Measurements from ENCODE around the gene MUSK.

DNA sequence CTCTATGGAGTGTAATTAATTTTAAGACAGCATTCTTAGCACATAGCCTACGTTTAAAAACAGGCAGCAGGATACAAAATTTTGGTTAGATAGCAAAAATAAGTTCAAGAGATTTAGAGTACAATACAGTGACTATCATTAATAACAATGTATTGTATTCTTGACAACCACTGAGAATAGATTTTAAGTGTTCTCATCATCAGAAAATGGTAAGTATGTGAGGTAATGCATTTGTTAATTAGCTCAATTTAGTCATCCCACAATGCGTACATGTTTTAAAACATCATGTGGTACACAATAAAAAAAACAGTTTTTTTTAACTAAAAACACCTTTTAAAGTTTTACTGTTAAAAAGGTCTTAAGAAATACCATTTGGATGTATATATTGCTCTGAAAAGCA lies 94.2 kb downstream of the MUSK start:
- TF ChIP-seq, protein P1, sequence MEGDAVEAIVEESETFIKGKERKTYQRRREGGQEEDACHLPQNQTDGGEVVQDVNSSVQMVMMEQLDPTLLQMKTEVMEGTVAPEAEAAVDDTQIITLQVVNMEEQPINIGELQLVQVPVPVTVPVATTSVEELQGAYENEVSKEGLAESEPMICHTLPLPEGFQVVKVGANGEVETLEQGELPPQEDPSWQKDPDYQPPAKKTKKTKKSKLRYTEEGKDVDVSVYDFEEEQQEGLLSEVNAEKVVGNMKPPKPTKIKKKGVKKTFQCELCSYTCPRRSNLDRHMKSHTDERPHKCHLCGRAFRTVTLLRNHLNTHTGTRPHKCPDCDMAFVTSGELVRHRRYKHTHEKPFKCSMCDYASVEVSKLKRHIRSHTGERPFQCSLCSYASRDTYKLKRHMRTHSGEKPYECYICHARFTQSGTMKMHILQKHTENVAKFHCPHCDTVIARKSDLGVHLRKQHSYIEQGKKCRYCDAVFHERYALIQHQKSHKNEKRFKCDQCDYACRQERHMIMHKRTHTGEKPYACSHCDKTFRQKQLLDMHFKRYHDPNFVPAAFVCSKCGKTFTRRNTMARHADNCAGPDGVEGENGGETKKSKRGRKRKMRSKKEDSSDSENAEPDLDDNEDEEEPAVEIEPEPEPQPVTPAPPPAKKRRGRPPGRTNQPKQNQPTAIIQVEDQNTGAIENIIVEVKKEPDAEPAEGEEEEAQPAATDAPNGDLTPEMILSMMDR (IDR thresholded peaks at IDR 0.05; ENCODE audit: low read length) = no peak
- TF ChIP-seq EZH2 (IDR thresholded peaks at IDR 0.05; ENCODE audit: borderline replicate concordance, low read length) = no peak

Measured in OCI-LY1 (cell line).